WTC11 (cell line): ENCODE data around the gene CBFA2T2. TPM values are rescaled to one million over a fixed set of nuclear protein-coding genes. Genes with fewer than 3 reads are reported as not detected.

ENCODE experiments used
- ATAC-seq: fragments of 200-7000 bp; cut with Tn5 transposase; 2 replicates; pipeline ENCODE4 v1.10.0; 2021; ENCODE audit warnings: mild to moderate bottlenecking, moderate library complexity
- CTCF ChIA-PET: fragments of 300-600 bp; sonication (Branson Sonifier 250); formaldehyde crosslinking; loops from one replicate; lab custom pipeline; 2021; ENCODE audit warnings: antibody characterized with exemption; lab: Charles Lee
- POLR2A ChIA-PET: fragments of 350-600 bp; sonication (Branson Sonifier 250); formaldehyde crosslinking; loops from one replicate; lab custom pipeline; 2021; ENCODE audit warnings: antibody characterized with exemption; lab: Charles Lee
- DNase-seq: peaks from one replicate; pipeline ENCODE4 v3.0.0; 2021; ENCODE audit warnings: low spot score
- H3K27ac Mint-ChIP-seq: 2 replicates; pipeline ENCODE4 v1.8.0; 2021; ENCODE audit warnings: mixed read lengths
- H3K27me3 Mint-ChIP-seq: 2 replicates; pipeline ENCODE4 v1.8.0; 2021; ENCODE audit warnings: low read depth, mild to moderate bottlenecking, moderate library complexity, mixed read lengths
- H3K36me3 Mint-ChIP-seq: 2 replicates; pipeline ENCODE4 v1.8.0; 2021; ENCODE audit warnings: mixed read lengths
- H3K4me1 Mint-ChIP-seq: 2 replicates; pipeline ENCODE4 v1.8.0; 2022; ENCODE audit warnings: mixed read lengths
- H3K4me3 Mint-ChIP-seq: 2 replicates; pipeline ENCODE4 v1.8.0; 2021; ENCODE audit warnings: mild to moderate bottlenecking, moderate library complexity, mixed read lengths
- H3K9me3 Mint-ChIP-seq: 2 replicates; pipeline ENCODE4 v1.8.0; 2021; ENCODE audit warnings: mixed read lengths
- ATF6 ChIP-seq: sonication (generic); formaldehyde crosslinking; IDR thresholded peaks from 2 replicates; pipeline ENCODE4 v1.8.1; 2023; ENCODE audit warnings: mild to moderate bottlenecking, missing genetic modification reagents
- EMX1 ChIP-seq: fragments of 250-450 bp; sonication (Bioruptor Pico); IDR thresholded peaks from 2 replicates; pipeline ENCODE4 v1.8.0; 2021; ENCODE audit warnings: mild to moderate bottlenecking
- FOXP1 ChIP-seq: sonication (generic); formaldehyde crosslinking; IDR thresholded peaks from 2 replicates; pipeline ENCODE4 v1.8.0; 2022; ENCODE audit warnings: missing genetic modification reagents, mild to moderate bottlenecking, moderate library complexity, borderline replicate concordance
- GRHL2 ChIP-seq: fragments of 250-450 bp; sonication (Bioruptor Pico); IDR thresholded peaks from 2 replicates; pipeline ENCODE4 v1.8.0; 2022; ENCODE audit warnings: mild to moderate bottlenecking, moderate library complexity; ENCODE audit not compliant: insufficient replicate concordance, severe bottlenecking
- HMGXB4 ChIP-seq: sonication (generic); formaldehyde crosslinking; IDR thresholded peaks from 2 replicates; pipeline ENCODE4 v1.8.1; 2023; ENCODE audit warnings: mild to moderate bottlenecking, moderate library complexity, missing genetic modification reagents
- JAZF1 ChIP-seq: fragments of 250-450 bp; sonication (Bioruptor Pico); IDR thresholded peaks from 2 replicates; pipeline ENCODE4 v1.9.0; 2021; ENCODE audit warnings: moderate library complexity, mild to moderate bottlenecking, inconsistent platforms
- PREB ChIP-seq: sonication (generic); formaldehyde crosslinking; IDR thresholded peaks from 2 replicates; pipeline ENCODE4 v1.8.1; 2022; ENCODE audit warnings: mild to moderate bottlenecking, missing genetic modification reagents, moderate library complexity, borderline replicate concordance
- TEAD4 ChIP-seq: sonication (generic); formaldehyde crosslinking; IDR thresholded peaks from 2 replicates; pipeline ENCODE4 v1.8.0; 2022; ENCODE audit warnings: mild to moderate bottlenecking, missing genetic modification reagents
- ZMAT4 ChIP-seq: fragments of 250-450 bp; sonication (Bioruptor Pico); IDR thresholded peaks from 2 replicates; pipeline ENCODE4 v1.9.0; 2021; ENCODE audit warnings: mild to moderate bottlenecking
- ZNF263 ChIP-seq: sonication (generic); formaldehyde crosslinking; IDR thresholded peaks from 2 replicates; pipeline ENCODE4 v1.8.1; 2022; ENCODE audit warnings: low read depth, mild to moderate bottlenecking, moderate library complexity, missing genetic modification reagents
- ZNF317 ChIP-seq: sonication (generic); formaldehyde crosslinking; IDR thresholded peaks from 2 replicates; pipeline ENCODE4 v1.8.1; 2023; ENCODE audit warnings: low read depth, mild to moderate bottlenecking, moderate library complexity, missing genetic modification reagents, borderline replicate concordance
- total RNA-seq: library from RNA; stranded (reverse); gene quantifications from 3 replicates; pipeline ENCODE4 v1.2.3, GENCODE V29; 2021

CBFA2T2 gene
- total RNA-seq, 1 experiment from 2014 or later = 22.1 TPM

- no peak for TF ChIP-seq HMGXB4 (CRISPR knock-in tag)
- no peak for TF ChIP-seq FOXP1 (CRISPR knock-in tag)
- no peak for TF ChIP-seq GRHL2 (CRISPR knock-in tag)
- no peak for TF ChIP-seq ZNF263
- TF ChIP-seq, all 79 proteins: peak for 0
These were observed 121.2 kb downstream of the CBFA2T2 start (continued) for GRCh38 chr20:33611106-33611505.

GRCh38 chr20:33612001-33612400, 122.1 kb downstream of the CBFA2T2 start:
- POLR2A ChIA-PET = no interaction called here
- H3K4me3 Mint-ChIP-seq = no peak overlapping the region
- H3K9me3 Mint-ChIP-seq = no peaks in the 10 kb centered on the region
- peaks cover 6% of the 10 kb centered on the region for H3K36me3 Mint-ChIP-seq
- CTCF ChIA-PET = no interaction called here
- no peaks in the 10 kb centered on the region for H3K27me3 Mint-ChIP-seq
- DNase-seq (no peak), ATAC-seq (no peak)
- H3K27ac Mint-ChIP-seq = no peak overlapping the region
- no peaks in the 10 kb centered on the region for H3K4me1 Mint-ChIP-seq
- TF ChIP-seq EMX1 (CRISPR knock-in tag) (no peak), ZMAT4 (CRISPR knock-in tag) (no peak)

GRCh38 chr20:33621717-33622400, 132.0 kb downstream of the CBFA2T2 start:
- Mint-ChIP-seq H3K27me3 (no peaks in the 10 kb centered on the region), H3K27ac (no peak overlapping the region), H3K9me3 (no peaks in the 10 kb centered on the region)
- no peak for ATAC-seq
- TF ChIP-seq PREB (CRISPR knock-in tag) = no peak
- TF ChIP-seq, all 79 proteins: peak for 0
- Mint-ChIP-seq H3K4me3 (no peak overlapping the region), H3K36me3 (peaks cover 29% of the 10 kb centered on the region), H3K4me1 (peaks cover 5% of the 10 kb centered on the region)
- POLR2A ChIA-PET = no interaction called here
- DNase-seq = no peak
- CTCF ChIA-PET = no interaction called here

- ChIA-PET CTCF (no interaction called here), POLR2A (no interaction called here)
- H3K27me3 Mint-ChIP-seq = no peaks in the 10 kb centered on the region
- peaks cover 29% of the 10 kb centered on the region for H3K36me3 Mint-ChIP-seq
- H3K27ac Mint-ChIP-seq = no peak overlapping the region
- H3K4me1 Mint-ChIP-seq = peaks cover 5% of the 10 kb centered on the region
- ATAC-seq (no peak), DNase-seq (no peak)
- no peaks in the 10 kb centered on the region for H3K9me3 Mint-ChIP-seq
- H3K4me3 Mint-ChIP-seq = no peak overlapping the region
- TF ChIP-seq JAZF1 (CRISPR knock-in tag) = no peak
- TF ChIP-seq TEAD4 (CRISPR knock-in tag) = no peak
- peak; percentile 73 for TF ChIP-seq ZNF317 (CRISPR knock-in tag)
- TF ChIP-seq ATF6 (CRISPR knock-in tag) = no peak
These were observed 132.9 kb downstream of the CBFA2T2 start for GRCh38 chr20:33622705-33623365.
